Sigmoid colon (tissue), 4 donors: Measurements from ENCODE around the gene EHBP1.

Experiments
- EP300 ChIP-seq, 4 donors: sonication (generic); formaldehyde crosslinking; IDR thresholded peaks; one replicate each; pipeline ENCODE4 v1.6.1; 2017; ENCODE audit warnings: antibody characterized with exemption in 4 of 4
- POLR2A ChIP-seq, 2 donors: fragments of 450-650 bp; IDR thresholded peaks; one replicate each; pipeline ENCODE4 v1.6.1; 2016; ENCODE audit warnings: antibody characterized with exemption in 2 of 2, mild to moderate bottlenecking in 2 of 2, moderate library complexity in 2 of 2
- POLR2AphosphoS5 ChIP-seq, 4 donors: sonication (generic); formaldehyde crosslinking; IDR thresholded peaks; one replicate each; pipeline ENCODE4 v1.6.1; 2017; ENCODE audit warnings: antibody characterized with exemption in 4 of 4
- TF ChIP-seq, protein P1 (sequence below), 4 experiments: fragments of 450-650 bp in 3 of 4; fragments of 200-600 bp in 1 of 4; IDR thresholded peaks; one replicate each; pipeline ENCODE4 v1.5.1; 2016 to 2019; ENCODE audit warnings: antibody characterized with exemption in 4 of 4, mild to moderate bottlenecking in 3 of 4, moderate library complexity in 2 of 4

DNA sequence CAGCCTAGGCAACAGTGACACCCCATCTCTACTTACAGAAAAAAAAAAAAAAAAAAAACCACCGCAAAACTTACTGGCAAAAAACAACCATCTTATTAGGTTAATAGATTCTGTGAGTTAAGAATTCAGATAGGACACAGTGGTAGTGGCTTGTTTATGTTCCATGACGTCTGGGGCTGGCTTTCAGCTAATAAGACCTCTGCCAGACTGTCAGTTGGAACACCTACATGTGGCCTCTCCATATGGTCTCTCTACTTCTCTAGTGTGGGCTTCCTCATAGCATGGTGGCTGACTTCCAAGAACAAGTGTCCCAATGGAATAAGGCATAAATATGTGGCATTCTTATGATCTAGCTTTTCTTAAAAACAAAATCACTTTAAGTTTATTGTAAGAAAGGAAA, 251.1 kb downstream of the EHBP1 start:
- TF ChIP-seq, protein P1, sequence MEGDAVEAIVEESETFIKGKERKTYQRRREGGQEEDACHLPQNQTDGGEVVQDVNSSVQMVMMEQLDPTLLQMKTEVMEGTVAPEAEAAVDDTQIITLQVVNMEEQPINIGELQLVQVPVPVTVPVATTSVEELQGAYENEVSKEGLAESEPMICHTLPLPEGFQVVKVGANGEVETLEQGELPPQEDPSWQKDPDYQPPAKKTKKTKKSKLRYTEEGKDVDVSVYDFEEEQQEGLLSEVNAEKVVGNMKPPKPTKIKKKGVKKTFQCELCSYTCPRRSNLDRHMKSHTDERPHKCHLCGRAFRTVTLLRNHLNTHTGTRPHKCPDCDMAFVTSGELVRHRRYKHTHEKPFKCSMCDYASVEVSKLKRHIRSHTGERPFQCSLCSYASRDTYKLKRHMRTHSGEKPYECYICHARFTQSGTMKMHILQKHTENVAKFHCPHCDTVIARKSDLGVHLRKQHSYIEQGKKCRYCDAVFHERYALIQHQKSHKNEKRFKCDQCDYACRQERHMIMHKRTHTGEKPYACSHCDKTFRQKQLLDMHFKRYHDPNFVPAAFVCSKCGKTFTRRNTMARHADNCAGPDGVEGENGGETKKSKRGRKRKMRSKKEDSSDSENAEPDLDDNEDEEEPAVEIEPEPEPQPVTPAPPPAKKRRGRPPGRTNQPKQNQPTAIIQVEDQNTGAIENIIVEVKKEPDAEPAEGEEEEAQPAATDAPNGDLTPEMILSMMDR (IDR thresholded peaks at IDR 0.05) = no peak
- TF ChIP-seq POLR2A (IDR thresholded peaks at IDR 0.05) = no peak
- TF ChIP-seq POLR2AphosphoS5 (IDR thresholded peaks at IDR 0.05) = no peak
- TF ChIP-seq EP300 (IDR thresholded peaks at IDR 0.05) = no peak
